ENCODE data around the gene GTF3C1. TPM values are rescaled to one million over a fixed set of nuclear protein-coding genes. Genes with fewer than 3 reads are reported as not detected.

Gene GTF3C1
- total RNA-seq, 1 experiment from 2014 or later = 121 TPM

GRCh38 chr16:27531186-27531585 is 18.5 kb downstream of the GTF3C1 start:
- Histone ChIP-seq H3K27me3 (ENCODE audit: control insufficient read depth, insufficient read depth, low read length) (no peaks in the 10 kb centered on the region), H3K4me3 (ENCODE audit: low read depth in 2 of 2, low read length in 2 of 2) (no peak overlapping the region), H3K27ac (ENCODE audit: low read length) (no peak overlapping the region), H3K9me3 (ENCODE audit: control insufficient read depth, insufficient read depth, low read depth, low read length) (no peaks in the 10 kb centered on the region), H3K36me3 (ENCODE audit: control insufficient read depth, insufficient read depth, low read length) (peaks cover 14% of the 10 kb centered on the region), H3K4me1 (ENCODE audit: control insufficient read depth, insufficient read depth, low read length) (no peaks in the 10 kb centered on the region)
- no TSS peak for BruUV-seq (replicated peaks)
- DNase-seq (ENCODE audit: low read depth, low spot score) = no peak
- ATAC-seq = no peak
- ChIA-PET CTCF (no interaction called here), POLR2A (no interaction called here)
- TF ChIP-seq TCF7L2 (IDR thresholded peaks at IDR 0.05; ENCODE audit: low read depth, low read length) = no peak
- no peak for TF ChIP-seq SIN3A (IDR thresholded peaks at IDR 0.05; ENCODE audit: borderline replicate concordance, insufficient read depth, low read depth, low read length)
- TF ChIP-seq POLR2AphosphoS5 (IDR thresholded peaks at IDR 0.05; ENCODE audit: low read depth, low read length) = no peak
- no peak for TF ChIP-seq REST (IDR thresholded peaks at IDR 0.05; ENCODE audit: insufficient read depth in 1 of 2, low read depth in 2 of 2, low read length in 1 of 2)
- TF ChIP-seq CTCF (IDR thresholded peaks at IDR 0.05) = no peak
- in situ Hi-C loops (cut with HindIII; ENCODE audit: low pct_unique_long_range_greater_than_20kb, low sequenced_read_pairs) (no loop called here), intact Hi-C loops (cut with micrococcal nuclease; ENCODE audit: unreplicated experiment) (no loop called here)

- H3K27me3 ChIP-seq (ENCODE audit: control insufficient read depth, insufficient read depth, low read length) = no peaks in the 10 kb centered on the region
- no peak overlapping the region for H3K27ac ChIP-seq (ENCODE audit: low read length)
- peaks cover 15% of the 10 kb centered on the region for H3K36me3 ChIP-seq (ENCODE audit: control insufficient read depth, insufficient read depth, low read length)
- no peak for DNase-seq (ENCODE audit: low read depth, low spot score)
- ChIA-PET CTCF (interaction anchor here (0.7 kb wide), 1 partner anchor 339 kb away, joined by 6 read pairs; no protein-coding TSS in a partner anchor), POLR2A (no interaction called here)
- BruUV-seq (replicated peaks) = no TSS peak
- no peak overlapping the region for H3K4me3 ChIP-seq (ENCODE audit: low read depth in 2 of 2, low read length in 2 of 2)
- no peaks in the 10 kb centered on the region for H3K9me3 ChIP-seq (ENCODE audit: control insufficient read depth, insufficient read depth, low read depth, low read length)
- H3K4me1 ChIP-seq (ENCODE audit: control insufficient read depth, insufficient read depth, low read length) = no peaks in the 10 kb centered on the region
- no peak for ATAC-seq
- intact Hi-C loops (cut with micrococcal nuclease; ENCODE audit: unreplicated experiment) = no loop called here
- TF ChIP-seq CTCF (IDR thresholded peaks at IDR 0.05) (no peak), REST (IDR thresholded peaks at IDR 0.05; ENCODE audit: insufficient read depth in 1 of 2, low read depth in 2 of 2, low read length in 1 of 2) (no peak), SIN3A (IDR thresholded peaks at IDR 0.05; ENCODE audit: borderline replicate concordance, insufficient read depth, low read depth, low read length) (no peak), POLR2AphosphoS5 (IDR thresholded peaks at IDR 0.05; ENCODE audit: low read depth, low read length) (no peak), TCF7L2 (IDR thresholded peaks at IDR 0.05; ENCODE audit: low read depth, low read length) (no peak)
- in situ Hi-C loops (cut with HindIII; ENCODE audit: low pct_unique_long_range_greater_than_20kb, low sequenced_read_pairs) = no loop called here
Measured at GRCh38 chr16:27529962-27530361, 19.8 kb downstream of the GTF3C1 start.

All from Panc1 (cell line).